RWPE2 (cell line): ENCODE data around the gene ARAP3.

Experiments
- ATAC-seq: fragments of 200-7000 bp; cut with Tn5 transposase; 3 replicates; pipeline ENCODE4 v1.9.1; 2021; ENCODE audit warnings: low read depth
- DNase-seq: peaks from one replicate; pipeline ENCODE4 v3.0.0-alpha.2; 2020; ENCODE audit warnings: low spot score
- H3K27ac ChIP-seq: fragments of 450-650 bp; 2 replicates; pipeline ENCODE4 v1.5.1; 2017; ENCODE audit warnings: mild to moderate bottlenecking; ENCODE audit not compliant: poor library complexity, severe bottlenecking
- H3K27me3 ChIP-seq: fragments of 250-450 bp; sonication (Bioruptor Pico); 2 replicates; pipeline ENCODE4 v1.5.1; 2021; ENCODE audit warnings: mild to moderate bottlenecking, moderate library complexity; ENCODE audit not compliant: insufficient read depth, poor library complexity, severe bottlenecking
- H3K36me3 ChIP-seq: fragments of 250-450 bp; sonication (Bioruptor Pico); 2 replicates; pipeline ENCODE4 v1.5.1; 2020; ENCODE audit warnings: low read depth, mild to moderate bottlenecking, moderate library complexity
- H3K4me1 ChIP-seq: fragments of 250-450 bp; sonication (Bioruptor Pico); 2 replicates; pipeline ENCODE4 v1.5.1; 2021; ENCODE audit warnings: mild to moderate bottlenecking, moderate library complexity; ENCODE audit not compliant: insufficient read depth, poor library complexity, severe bottlenecking
- H3K4me3 ChIP-seq: fragments of 250-450 bp; sonication (Bioruptor Pico); 2 replicates; pipeline ENCODE4 v1.5.1; 2021; ENCODE audit warnings: mild to moderate bottlenecking, moderate library complexity; ENCODE audit not compliant: severe bottlenecking
- H3K9me3 ChIP-seq: fragments of 250-450 bp; sonication (Bioruptor Pico); 2 replicates; pipeline ENCODE4 v1.5.1; 2021; ENCODE audit warnings: mild to moderate bottlenecking, moderate library complexity; ENCODE audit not compliant: severe bottlenecking
- TF ChIP-seq, protein P1 (sequence below): fragments of 450-650 bp; IDR thresholded peaks from one replicate; pipeline ENCODE4 v1.5.1; 2017; ENCODE audit warnings: mild to moderate bottlenecking, moderate library complexity; ENCODE audit not compliant: poor library complexity, severe bottlenecking

Gene ARAP3

DNA sequence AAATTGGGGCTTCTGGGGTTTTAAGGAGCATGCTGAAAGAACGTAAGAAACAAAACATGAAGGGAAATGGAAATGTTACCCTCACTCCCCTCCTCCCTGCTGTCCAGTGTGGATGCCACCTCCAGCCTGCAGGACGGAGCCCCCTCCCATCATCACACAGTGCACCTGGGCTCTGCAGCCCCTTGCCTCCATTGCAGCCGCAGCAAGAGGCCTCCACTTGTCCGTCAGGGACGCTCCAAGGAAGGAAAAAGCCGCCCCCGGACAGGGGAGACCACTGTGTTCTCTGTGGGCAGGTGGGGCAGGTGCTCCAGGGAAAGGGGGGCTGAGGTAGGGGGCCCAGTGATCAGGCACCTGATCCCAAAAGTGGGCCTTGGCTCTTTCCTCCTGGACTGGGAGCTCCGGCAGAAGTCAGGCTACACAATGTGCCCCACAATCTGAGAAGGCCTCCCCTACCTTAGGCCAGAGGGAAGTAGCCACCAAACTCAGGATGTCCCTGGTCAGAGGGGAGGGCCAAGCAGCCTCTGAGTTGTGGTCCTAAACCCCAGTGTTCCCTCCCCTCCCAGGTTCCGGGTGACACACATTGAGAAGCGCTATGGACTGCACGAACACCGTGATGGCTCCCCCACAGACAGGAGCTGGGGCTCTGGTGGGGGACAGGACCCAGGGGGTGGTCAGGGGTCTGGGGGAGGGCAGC lies 42.5 kb downstream of the ARAP3 start:
- Histone ChIP-seq H3K4me3 (no peak overlapping the region), H3K27ac (no peak overlapping the region), H3K4me1 (peaks cover 5% of the 10 kb centered on the region), H3K27me3 (no peaks in the 10 kb centered on the region), H3K9me3 (no peaks in the 10 kb centered on the region), H3K36me3 (peaks cover 15% of the 10 kb centered on the region)
- TF ChIP-seq, protein P1, sequence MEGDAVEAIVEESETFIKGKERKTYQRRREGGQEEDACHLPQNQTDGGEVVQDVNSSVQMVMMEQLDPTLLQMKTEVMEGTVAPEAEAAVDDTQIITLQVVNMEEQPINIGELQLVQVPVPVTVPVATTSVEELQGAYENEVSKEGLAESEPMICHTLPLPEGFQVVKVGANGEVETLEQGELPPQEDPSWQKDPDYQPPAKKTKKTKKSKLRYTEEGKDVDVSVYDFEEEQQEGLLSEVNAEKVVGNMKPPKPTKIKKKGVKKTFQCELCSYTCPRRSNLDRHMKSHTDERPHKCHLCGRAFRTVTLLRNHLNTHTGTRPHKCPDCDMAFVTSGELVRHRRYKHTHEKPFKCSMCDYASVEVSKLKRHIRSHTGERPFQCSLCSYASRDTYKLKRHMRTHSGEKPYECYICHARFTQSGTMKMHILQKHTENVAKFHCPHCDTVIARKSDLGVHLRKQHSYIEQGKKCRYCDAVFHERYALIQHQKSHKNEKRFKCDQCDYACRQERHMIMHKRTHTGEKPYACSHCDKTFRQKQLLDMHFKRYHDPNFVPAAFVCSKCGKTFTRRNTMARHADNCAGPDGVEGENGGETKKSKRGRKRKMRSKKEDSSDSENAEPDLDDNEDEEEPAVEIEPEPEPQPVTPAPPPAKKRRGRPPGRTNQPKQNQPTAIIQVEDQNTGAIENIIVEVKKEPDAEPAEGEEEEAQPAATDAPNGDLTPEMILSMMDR: no peak
- ATAC-seq (no peak), DNase-seq (no peak)

DNA sequence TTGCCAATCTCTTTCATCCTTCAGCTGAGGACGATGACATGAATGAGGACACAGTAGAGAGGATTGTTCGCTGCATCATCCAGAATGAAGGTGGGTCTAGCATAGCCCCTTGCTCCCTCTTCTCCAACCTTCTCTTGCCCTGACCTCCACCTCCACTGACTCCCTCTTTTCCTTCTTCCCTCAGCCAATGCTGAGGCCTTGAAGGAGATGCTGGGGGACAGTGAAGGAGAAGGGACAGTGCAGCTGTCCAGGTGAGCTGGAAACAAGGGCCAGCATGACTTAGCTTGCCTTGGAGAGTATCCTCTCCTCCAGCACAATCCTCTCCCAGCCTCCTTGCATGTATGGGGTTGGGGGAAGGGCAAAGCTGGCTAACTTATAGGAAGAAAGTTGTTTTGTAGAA lies 43.3 kb downstream of the ARAP3 start:
- H3K9me3 ChIP-seq: no peaks in the 10 kb centered on the region
- peaks cover 22% of the 10 kb centered on the region for H3K36me3 ChIP-seq
- no peak overlapping the region for H3K4me3 ChIP-seq
- no peaks in the 10 kb centered on the region for H3K27me3 ChIP-seq
- TF ChIP-seq, protein P1: no peak
- ATAC-seq (no peak), DNase-seq (no peak)
- H3K4me1 ChIP-seq: peaks cover 5% of the 10 kb centered on the region
- H3K27ac ChIP-seq: no peak overlapping the region

DNA sequence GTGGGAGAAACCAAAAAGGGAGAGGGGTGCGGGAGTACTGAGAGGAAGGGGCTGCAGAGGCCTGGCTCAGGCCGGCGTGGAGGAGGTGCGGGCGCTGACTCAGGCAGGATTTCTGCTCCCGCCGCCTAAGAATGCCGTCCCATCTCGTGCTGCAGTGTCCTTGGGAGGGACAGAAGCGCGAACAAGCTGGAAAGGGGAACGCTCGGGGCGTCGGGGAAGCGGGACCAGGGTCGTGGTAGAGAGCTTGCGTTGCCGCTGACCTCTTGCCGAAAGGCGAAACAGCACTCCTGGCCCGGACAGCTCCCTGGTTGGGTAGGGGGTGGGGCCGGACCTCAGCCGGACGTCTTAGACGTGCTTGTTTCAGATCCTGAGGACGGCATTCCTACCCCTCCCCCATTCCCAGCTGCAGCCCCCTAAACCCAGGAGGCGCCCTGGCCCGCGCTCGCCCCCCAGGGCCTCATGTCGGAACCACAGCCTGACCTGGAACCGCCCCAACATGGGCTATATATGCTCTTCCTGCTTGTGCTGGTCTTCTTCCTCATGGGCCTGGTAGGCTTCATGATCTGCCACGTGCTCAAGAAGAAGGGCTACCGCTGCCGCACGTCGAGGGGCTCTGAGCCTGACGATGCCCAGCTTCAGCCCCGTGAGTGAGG lies 44.1 kb downstream of the ARAP3 start:
- Histone ChIP-seq H3K27ac (peak overlapping the region; percentile 38), H3K4me3 (peak overlapping the region; percentile 71), H3K36me3 (peaks cover 25% of the 10 kb centered on the region), H3K4me1 (peaks cover 5% of the 10 kb centered on the region), H3K9me3 (no peaks in the 10 kb centered on the region), H3K27me3 (no peaks in the 10 kb centered on the region)
- DNase-seq (peak; percentile 83), ATAC-seq (peak; percentile 9; the same call in 2 of the 3 replicates)
- TF ChIP-seq, protein P1: peak; percentile 47

DNA sequence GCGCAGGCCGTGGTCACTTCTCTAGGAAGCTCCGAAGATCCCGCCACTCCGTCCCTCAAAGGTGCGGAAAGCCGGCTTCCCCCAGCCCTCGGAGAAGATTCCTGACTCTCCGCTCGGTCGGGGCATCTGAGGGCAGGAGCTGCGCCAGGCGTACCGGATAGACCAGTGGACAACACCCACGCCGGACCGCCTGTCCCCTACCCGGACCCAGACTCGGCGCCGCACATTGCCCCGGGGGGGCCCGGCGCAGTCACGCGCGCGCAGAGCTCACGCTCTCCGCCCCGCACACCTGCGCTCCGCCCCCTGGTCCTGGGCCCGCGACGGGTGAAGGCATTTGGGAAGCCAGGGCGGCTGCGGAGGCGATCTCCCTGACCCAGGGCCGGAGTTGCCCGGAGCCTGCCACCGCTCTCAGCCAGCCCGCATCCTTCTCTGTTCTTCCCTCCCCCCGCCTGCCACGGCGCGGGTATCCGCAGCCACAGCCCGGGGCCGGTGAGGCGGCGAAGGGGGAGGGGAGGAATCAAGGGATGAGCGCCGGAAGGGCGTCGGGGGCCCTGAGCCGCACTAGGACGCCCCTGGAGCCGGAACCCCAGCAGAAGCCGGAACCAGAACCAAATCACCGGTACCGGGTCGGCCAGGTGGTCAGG lies 44.8 kb downstream of the ARAP3 start:
- H3K4me1 ChIP-seq: peaks cover 5% of the 10 kb centered on the region
- DNase-seq: no peak
- H3K27ac ChIP-seq: peak overlapping the region; percentile 38
- ATAC-seq: peak; percentile 48
- H3K27me3 ChIP-seq: no peaks in the 10 kb centered on the region
- peaks cover 25% of the 10 kb centered on the region for H3K36me3 ChIP-seq
- TF ChIP-seq, protein P1: no peak
- H3K9me3 ChIP-seq: no peaks in the 10 kb centered on the region
- peak overlapping the region; percentile 71 for H3K4me3 ChIP-seq
